HepG2 (cell line): ENCODE measurements around the gene IRF7. TPM values are rescaled to one million over a fixed set of nuclear protein-coding genes. Genes with fewer than 3 reads are reported as not detected.

Experiments
- ELK4 ChIP-seq: sonication (generic); formaldehyde crosslinking; IDR thresholded peaks from 2 replicates; pipeline ENCODE4 v1.9.0; 2021; ENCODE audit warnings: missing genetic modification reagents, borderline replicate concordance
- EP300 ChIP-seq, 3 experiments: sonication (generic) in 1 of 3; formaldehyde crosslinking in 1 of 3; IDR thresholded peaks; 2 replicates each; pipeline versions ENCODE4 v1.5.1 to v1.6.1; 2011 to 2020; ENCODE audit warnings: low read depth in 2 of 3, low read length in 2 of 3, borderline replicate concordance in 1 of 3, improper control_type of control experiment in 1 of 3, mild to moderate bottlenecking in 1 of 3, missing genetic modification reagents in 1 of 3, moderate library complexity in 1 of 3
- PATZ1 ChIP-seq: sonication (generic); formaldehyde crosslinking; IDR thresholded peaks from 2 replicates; pipeline ENCODE4 v1.4.0; 2020; ENCODE audit warnings: missing genetic modification reagents
- PRMT3 ChIP-seq: sonication (generic); formaldehyde crosslinking; IDR thresholded peaks from 2 replicates; pipeline ENCODE4 v1.8.1; 2022; ENCODE audit warnings: low read depth, mild to moderate bottlenecking, moderate library complexity, missing genetic modification reagents, borderline replicate concordance
- SAP130 ChIP-seq: IDR thresholded peaks from 2 replicates; pipeline ENCODE4 v1.6.1; 2016; ENCODE audit warnings: low read depth
- THRA ChIP-seq: sonication (generic); formaldehyde crosslinking; IDR thresholded peaks from 2 replicates; pipeline ENCODE4 v1.4.0; 2020; ENCODE audit warnings: missing genetic modification reagents, borderline replicate concordance
- ZNF274 ChIP-seq: sonication (generic); formaldehyde crosslinking; IDR thresholded peaks from 2 replicates; pipeline ENCODE4 v1.5.1; 2020; ENCODE audit warnings: mild to moderate bottlenecking, missing genetic modification reagents
- ZNF281 ChIP-seq: sonication (generic); formaldehyde crosslinking; IDR thresholded peaks from 2 replicates; pipeline ENCODE4 v1.4.0; 2020; ENCODE audit warnings: missing genetic modification reagents, borderline replicate concordance
- ZNF383 ChIP-seq: sonication (generic); formaldehyde crosslinking; IDR thresholded peaks from 2 replicates; pipeline ENCODE4 v1.4.0; 2020; ENCODE audit warnings: missing genetic modification reagents, mild to moderate bottlenecking, borderline replicate concordance
- ZNF484 ChIP-seq: sonication (generic); formaldehyde crosslinking; IDR thresholded peaks from 2 replicates; pipeline ENCODE4 v1.5.1; 2020; ENCODE audit warnings: mild to moderate bottlenecking, low read depth, missing genetic modification reagents, borderline replicate concordance
- ZNF557 ChIP-seq: sonication (generic); formaldehyde crosslinking; IDR thresholded peaks from 2 replicates; pipeline ENCODE4 v1.4.0; 2020; ENCODE audit warnings: missing genetic modification reagents
- ZNF576 ChIP-seq: sonication (generic); formaldehyde crosslinking; IDR thresholded peaks from 2 replicates; pipeline ENCODE4 v1.4.0; 2020; ENCODE audit warnings: mild to moderate bottlenecking, missing genetic modification reagents
- ZNF607 ChIP-seq: sonication (generic); formaldehyde crosslinking; IDR thresholded peaks from 2 replicates; pipeline ENCODE4 v1.5.1; 2020; ENCODE audit warnings: missing genetic modification reagents, mild to moderate bottlenecking, borderline replicate concordance
- ZNF660 ChIP-seq: sonication (generic); formaldehyde crosslinking; IDR thresholded peaks from 2 replicates; pipeline ENCODE4 v1.5.1; 2020; ENCODE audit warnings: mild to moderate bottlenecking, low read depth, missing genetic modification reagents, borderline replicate concordance
- ZNF687 ChIP-seq: sonication (generic); formaldehyde crosslinking; IDR thresholded peaks from 2 replicates; pipeline ENCODE4 v1.5.1; 2020; ENCODE audit warnings: mild to moderate bottlenecking, missing genetic modification reagents, moderate library complexity
- polyA plus RNA-seq, 8 experiments: library from polyadenylated mRNA; depleted of rRNA in 3 of 8; stranded (reverse) in 7 of 8; unstranded in 1 of 8; fragments of >200 nt; fragmentation: Illumina TruSeq in 4 of 8; extraction: Trizol in 4 of 8; gene quantifications; 2 replicates each; pipeline versions ENCODE4 v1.2.1 to v1.2.3, GENCODE V29; 2011 to 2016; ENCODE audit warnings: low read depth in 4 of 8, missing spikeins in 1 of 8, mixed read lengths in 1 of 8; ENCODE audit not compliant: insufficient read depth in 1 of 8
- total RNA-seq, 5 experiments: library from RNA; depleted of rRNA; stranded (reverse); fragments of >200 nt; fragmentation: Illumina TruSeq; extraction: Trizol; gene quantifications; 2 replicates each; pipeline ENCODE4 v1.2.3, GENCODE V29; 2016; ENCODE audit warnings: low read depth in 1 of 5

Gene IRF7
- total and polyA plus RNA-seq, 2 of the 13 experiments (the other 11 are each of a cell fraction or from before 2014, with no cell fraction given), result not detected

- 0 out of 2 replicates have a peak, but pooled peaks have one; percentile 38 for TF ChIP-seq ZNF274 (CRISPR knock-in tag)
- TF ChIP-seq ZNF660 (CRISPR knock-in tag), result no peak
- no peak for TF ChIP-seq ELK4 (CRISPR knock-in tag)
- no peak for TF ChIP-seq PATZ1
- no peak for TF ChIP-seq ZNF484
- no peak for TF ChIP-seq ZNF576 (CRISPR knock-in tag)
- no peak for TF ChIP-seq EP300 (IDR thresholded peaks at IDR 0.05; ENCODE audit: low read depth in 2 of 2, low read length in 2 of 2)
- TF ChIP-seq EP300 (CRISPR knock-in tag; IDR thresholded peaks at IDR 0.05; ENCODE audit: borderline replicate concordance), result 0 out of 2 replicates have a peak, but pooled peaks have one; percentile 35
- TF ChIP-seq PRMT3 (CRISPR knock-in tag), result no peak
- peak; percentile 80 for TF ChIP-seq ZNF687
- TF ChIP-seq ZNF383 (CRISPR knock-in tag), result no peak
- TF ChIP-seq ZNF607 (CRISPR knock-in tag), result 0 out of 2 replicates have a peak, but pooled peaks have one; percentile 26
- TF ChIP-seq THRA (CRISPR knock-in tag), result no peak; the same call in 1 of the 2 replicates
- TF ChIP-seq ZNF281 (CRISPR knock-in tag), result no peak
- 0 out of 2 replicates have a peak, but pooled peaks have one; percentile 29 for TF ChIP-seq SAP130 (CRISPR knock-in tag)
- no peak for TF ChIP-seq ZNF557 (CRISPR knock-in tag)
Measured at GRCh38 chr11:573146-573759, 42.5 kb downstream of the IRF7 start (continued).
